Measurements from ENCODE around the gene FGF23.

The FGF23 gene

GRCh38 chr12:4392223-4392742, 12.8 kb upstream of the FGF23 start:
- POLR2A ChIA-PET = no interaction called here
- CTCF ChIA-PET = interaction anchor here (0.6 kb wide), 1 partner anchor 507 kb away, joined by 3 read pairs; no protein-coding TSS in a partner anchor
- DNase-seq (ENCODE audit: extremely low spot score) = no peak
- TF ChIP-seq FOXA1 (IDR thresholded peaks at IDR 0.05) (no peak), SUZ12 (IDR thresholded peaks at IDR 0.05) (no peak), TARDBP (IDR thresholded peaks at IDR 0.05) (no peak), LEF1 (IDR thresholded peaks at IDR 0.05; ENCODE audit: borderline replicate concordance) (no peak), PKNOX1 (IDR thresholded peaks at IDR 0.05) (no peak), FOXM1 (IDR thresholded peaks at IDR 0.05; ENCODE audit: borderline replicate concordance) (no peak), NFRKB (IDR thresholded peaks at IDR 0.05) (no peak), FOXK2 (IDR thresholded peaks at IDR 0.05) (no peak), BHLHE40 (IDR thresholded peaks at IDR 0.05; ENCODE audit: borderline replicate concordance) (no peak)

GRCh38 chr12:4388662-4389061, 9.2 kb upstream of the FGF23 start:
- ChIA-PET POLR2A (no interaction called here), CTCF (interaction anchor here (1.0 kb wide), 1 partner anchor 112 kb away, joined by 3 read pairs; no protein-coding TSS in a partner anchor)
- no peak for DNase-seq (ENCODE audit: extremely low spot score)
- no peak for TF ChIP-seq FOXK2 (IDR thresholded peaks at IDR 0.05)
- no peak for TF ChIP-seq TARDBP (IDR thresholded peaks at IDR 0.05)
- no peak for TF ChIP-seq NFRKB (IDR thresholded peaks at IDR 0.05)
- TF ChIP-seq HDGF (IDR thresholded peaks at IDR 0.05; ENCODE audit: borderline replicate concordance) = no peak
- no peak for TF ChIP-seq PKNOX1 (IDR thresholded peaks at IDR 0.05)
- no peak for TF ChIP-seq ZNF384 (IDR thresholded peaks at IDR 0.05)
- TF ChIP-seq FOXM1 (IDR thresholded peaks at IDR 0.05; ENCODE audit: borderline replicate concordance) = no peak
- no peak for TF ChIP-seq L3MBTL2 (conservative IDR thresholded peaks at IDR 0.05)
- no peak for TF ChIP-seq ELF4 (IDR thresholded peaks at IDR 0.05)
- no peak for TF ChIP-seq SUZ12 (IDR thresholded peaks at IDR 0.05)
- no peak for TF ChIP-seq SP1 (IDR thresholded peaks at IDR 0.05)
- TF ChIP-seq BHLHE40 (IDR thresholded peaks at IDR 0.05; ENCODE audit: borderline replicate concordance) = no peak
- no peak for TF ChIP-seq ARNT (IDR thresholded peaks at IDR 0.05)

GRCh38 chr12:4388032-4388431, 8.5 kb upstream of the FGF23 start:
- TF ChIP-seq SP1 (IDR thresholded peaks at IDR 0.05) (no peak), ELF4 (IDR thresholded peaks at IDR 0.05) (no peak), HDGF (IDR thresholded peaks at IDR 0.05; ENCODE audit: borderline replicate concordance) (no peak), CTBP1 (IDR thresholded peaks at IDR 0.05; ENCODE audit: borderline replicate concordance) (no peak), SUZ12 (IDR thresholded peaks at IDR 0.05) (no peak), LEF1 (IDR thresholded peaks at IDR 0.05; ENCODE audit: borderline replicate concordance) (no peak), L3MBTL2 (conservative IDR thresholded peaks at IDR 0.05) (no peak)
- POLR2A ChIA-PET = no interaction called here
- CTCF ChIA-PET = interaction anchor here (1.0 kb wide), 1 partner anchor 111 kb away, joined by 3 read pairs; no protein-coding TSS in a partner anchor
- DNase-seq (ENCODE audit: extremely low spot score) = no peak

- POLR2A ChIA-PET = no interaction called here
- CTCF ChIA-PET = no interaction called here
- TF ChIP-seq FOXK2 (IDR thresholded peaks at IDR 0.05) (no peak), FOXM1 (IDR thresholded peaks at IDR 0.05; ENCODE audit: borderline replicate concordance) (no peak), PKNOX1 (IDR thresholded peaks at IDR 0.05) (no peak), L3MBTL2 (conservative IDR thresholded peaks at IDR 0.05) (no peak), SUZ12 (IDR thresholded peaks at IDR 0.05) (no peak), CTBP1 (IDR thresholded peaks at IDR 0.05; ENCODE audit: borderline replicate concordance) (no peak), SP1 (IDR thresholded peaks at IDR 0.05) (no peak), ELF4 (IDR thresholded peaks at IDR 0.05) (no peak), NFRKB (IDR thresholded peaks at IDR 0.05) (no peak), LEF1 (IDR thresholded peaks at IDR 0.05; ENCODE audit: borderline replicate concordance) (no peak), ZNF384 (IDR thresholded peaks at IDR 0.05) (no peak), ARNT (IDR thresholded peaks at IDR 0.05) (no peak), BHLHE40 (IDR thresholded peaks at IDR 0.05; ENCODE audit: borderline replicate concordance) (no peak), FOXA1 (IDR thresholded peaks at IDR 0.05) (no peak)
- no peak for DNase-seq (ENCODE audit: extremely low spot score)
These were observed 8.1 kb upstream of the FGF23 start for GRCh38 chr12:4387607-4388006.

- POLR2A ChIA-PET = no interaction called here
- TF ChIP-seq ELF4 (IDR thresholded peaks at IDR 0.05) (no peak), ZNF384 (IDR thresholded peaks at IDR 0.05) (no peak), FOXA1 (IDR thresholded peaks at IDR 0.05) (no peak), FOXM1 (IDR thresholded peaks at IDR 0.05; ENCODE audit: borderline replicate concordance) (no peak), CTBP1 (IDR thresholded peaks at IDR 0.05; ENCODE audit: borderline replicate concordance) (no peak)
- no peak for DNase-seq (ENCODE audit: extremely low spot score)
- CTCF ChIA-PET = no interaction called here
These were observed 7.3 kb upstream of the FGF23 start for GRCh38 chr12:4386801-4387200.

- TF ChIP-seq TARDBP (IDR thresholded peaks at IDR 0.05) (no peak), SUZ12 (IDR thresholded peaks at IDR 0.05) (no peak), FOXK2 (IDR thresholded peaks at IDR 0.05) (no peak), NFRKB (IDR thresholded peaks at IDR 0.05) (no peak), L3MBTL2 (conservative IDR thresholded peaks at IDR 0.05) (no peak), ARNT (IDR thresholded peaks at IDR 0.05) (no peak)
- POLR2A ChIA-PET = no interaction called here
- CTCF ChIA-PET = interaction anchor here (0.6 to 1.2 kb wide), 3 partner anchors 17 to 137 kb away, joined by 3 to 4 read pairs (median 3); no protein-coding TSS in a partner anchor
- no peak for DNase-seq (ENCODE audit: extremely low spot score)
These were observed 3.9 kb upstream of the FGF23 start for GRCh38 chr12:4383304-4383865.
